ENCODE results near the gene SLC25A33. TPM values are rescaled to one million over a fixed set of nuclear protein-coding genes. Genes with fewer than 3 reads are reported as not detected.

Gene SLC25A33
- total RNA-seq, 1 donor from 2014 or later, result 4.6 TPM

- no peaks in the 10 kb centered on the region for H3K36me3 Mint-ChIP-seq (ENCODE audit: unreplicated experiment)
- no peak overlapping the region for H3K4me3 Mint-ChIP-seq (ENCODE audit: unreplicated experiment)
- no peaks in the 10 kb centered on the region for H3K9me3 Mint-ChIP-seq (ENCODE audit: unreplicated experiment)
- DNase-seq, result no peak
- TF ChIP-seq CTCF (IDR thresholded peaks at IDR 0.05; ENCODE audit: partially characterized antibody, unreplicated experiment), result no peak
- peaks cover 2% of the 10 kb centered on the region for H3K27me3 Mint-ChIP-seq (ENCODE audit: unreplicated experiment)
- no peaks in the 10 kb centered on the region for H3K4me1 Mint-ChIP-seq (ENCODE audit: low read depth, unreplicated experiment)
- H3K27ac Mint-ChIP-seq (ENCODE audit: unreplicated experiment), result no peak overlapping the region
Observed at GRCh38 chr1:9577423-9577822, 38.2 kb downstream of the SLC25A33 start.

GRCh38 chr1:9580942-9581341, 41.7 kb downstream of the SLC25A33 start:
- no peak for TF ChIP-seq CTCF (IDR thresholded peaks at IDR 0.05; ENCODE audit: partially characterized antibody, unreplicated experiment)
- Mint-ChIP-seq H3K27me3 (ENCODE audit: unreplicated experiment) (no peaks in the 10 kb centered on the region), H3K36me3 (ENCODE audit: unreplicated experiment) (no peaks in the 10 kb centered on the region), H3K27ac (ENCODE audit: unreplicated experiment) (no peak overlapping the region), H3K9me3 (ENCODE audit: unreplicated experiment) (no peaks in the 10 kb centered on the region), H3K4me3 (ENCODE audit: unreplicated experiment) (no peak overlapping the region), H3K4me1 (ENCODE audit: low read depth, unreplicated experiment) (no peaks in the 10 kb centered on the region)
- no peak for DNase-seq

- H3K4me1 Mint-ChIP-seq (ENCODE audit: low read depth, unreplicated experiment), result peaks cover 13% of the 10 kb centered on the region
- H3K36me3 Mint-ChIP-seq (ENCODE audit: unreplicated experiment), result no peaks in the 10 kb centered on the region
- no peak overlapping the region for H3K4me3 Mint-ChIP-seq (ENCODE audit: unreplicated experiment)
- no peak for DNase-seq
- H3K9me3 Mint-ChIP-seq (ENCODE audit: unreplicated experiment), result peaks cover 7% of the 10 kb centered on the region
- TF ChIP-seq CTCF (IDR thresholded peaks at IDR 0.05; ENCODE audit: partially characterized antibody, unreplicated experiment), result no peak
- peaks cover 4% of the 10 kb centered on the region for H3K27me3 Mint-ChIP-seq (ENCODE audit: unreplicated experiment)
- no peak overlapping the region for H3K27ac Mint-ChIP-seq (ENCODE audit: unreplicated experiment)
Observed at GRCh38 chr1:9586147-9586766, 47.0 kb downstream of the SLC25A33 start.

- peak within 1 kb of the TSS; percentile 95 for H3K27ac Mint-ChIP-seq (ENCODE audit: unreplicated experiment)
- peaks cover 12% of the 10 kb centered on the region for H3K27me3 Mint-ChIP-seq (ENCODE audit: unreplicated experiment)
- H3K4me1 Mint-ChIP-seq (ENCODE audit: low read depth, unreplicated experiment), result peaks cover 23% of the 10 kb centered on the region
- peaks cover 13% of the 10 kb centered on the region for H3K9me3 Mint-ChIP-seq (ENCODE audit: unreplicated experiment)
- DNase-seq, result peak; percentile 96
- no peaks in the 10 kb centered on the region for H3K36me3 Mint-ChIP-seq (ENCODE audit: unreplicated experiment)
- H3K4me3 Mint-ChIP-seq (ENCODE audit: unreplicated experiment), result peak within 1 kb of the TSS; percentile 90
- peak; percentile 82 for TF ChIP-seq CTCF (IDR thresholded peaks at IDR 0.05; ENCODE audit: partially characterized antibody, unreplicated experiment)
Observed at GRCh38 chr1:9588551-9589143, 49.4 kb downstream of the SLC25A33 start, which contains the start of gene TMEM201. TMEM201 (plus strand) TSS chr1:9588911; CDS start chr1:9588931, 20 bp downstream.

- peak; percentile 45 for DNase-seq
- H3K4me1 Mint-ChIP-seq (ENCODE audit: low read depth, unreplicated experiment), result peaks cover 25% of the 10 kb centered on the region
- no peak for TF ChIP-seq CTCF (IDR thresholded peaks at IDR 0.05; ENCODE audit: partially characterized antibody, unreplicated experiment)
- H3K27me3 Mint-ChIP-seq (ENCODE audit: unreplicated experiment), result peaks cover 12% of the 10 kb centered on the region
- H3K4me3 Mint-ChIP-seq (ENCODE audit: unreplicated experiment), result peak overlapping the region; percentile 90
- H3K9me3 Mint-ChIP-seq (ENCODE audit: unreplicated experiment), result peaks cover 13% of the 10 kb centered on the region
- no peaks in the 10 kb centered on the region for H3K36me3 Mint-ChIP-seq (ENCODE audit: unreplicated experiment)
- H3K27ac Mint-ChIP-seq (ENCODE audit: unreplicated experiment), result no peak overlapping the region
Observed at GRCh38 chr1:9589144-9589718, 50.0 kb downstream of the SLC25A33 start.
